MM.1S (cell line): ENCODE measurements around the gene NR1H3.

Experiments used
- DNase-seq: peaks from one replicate; pipeline ENCODE4 v3.0.0-alpha.2; 2015
- H2AFZ ChIP-seq: fragments of 300-600 bp; sonication (generic); 2 replicates; pipeline ENCODE4 v1.6.0; 2016; ENCODE audit warnings: antibody characterized with exemption, low read length
- H3F3A ChIP-seq: fragments of 300-600 bp; sonication (generic); 2 replicates; pipeline ENCODE4 v1.6.1; 2016; ENCODE audit warnings: mild to moderate bottlenecking, antibody characterized with exemption, low read length, moderate library complexity, mixed read lengths; ENCODE audit not compliant: insufficient read depth
- H3K27ac ChIP-seq: fragments of 300-600 bp; sonication (generic); 2 replicates; pipeline ENCODE4 v1.5.1; 2016; ENCODE audit warnings: mild to moderate bottlenecking, low read length
- H3K27me3 ChIP-seq: fragments of 300-600 bp; sonication (generic); replicated peaks from 2 replicates; pipeline ENCODE4 v1.6.0; 2016; ENCODE audit warnings: low read length; ENCODE audit not compliant: insufficient read depth
- H3K36me3 ChIP-seq: fragments of 300-600 bp; sonication (generic); replicated peaks from 2 replicates; pipeline ENCODE4 v1.6.1; 2016; ENCODE audit warnings: mild to moderate bottlenecking, low read length, mixed read lengths; ENCODE audit not compliant: insufficient read depth
- H3K4me1 ChIP-seq: fragments of 300-600 bp; sonication (generic); 2 replicates; pipeline ENCODE4 v1.6.1; 2016; ENCODE audit warnings: low read length, mixed read lengths
- H3K4me2 ChIP-seq: fragments of 300-600 bp; sonication (generic); 2 replicates; pipeline ENCODE4 v1.6.0; 2016; ENCODE audit warnings: low read depth, low read length
- H3K4me3 ChIP-seq: fragments of 300-600 bp; sonication (generic); 2 replicates; pipeline ENCODE4 v1.5.1; 2016; ENCODE audit warnings: low read length, mixed read lengths
- H3K79me2 ChIP-seq: fragments of 300-600 bp; sonication (generic); 2 replicates; pipeline ENCODE4 v1.6.1; 2016; ENCODE audit warnings: mixed run types, low read length, mixed read lengths
- H3K9ac ChIP-seq: fragments of 300-600 bp; sonication (generic); 2 replicates; pipeline ENCODE4 v1.6.1; 2016; ENCODE audit warnings: low read length, mixed read lengths
- H3K9me2 ChIP-seq: fragments of 300-600 bp; sonication (generic); replicated peaks from 2 replicates; pipeline ENCODE4 v1.6.1; 2016; ENCODE audit warnings: mild to moderate bottlenecking, low read length, mixed read lengths; ENCODE audit not compliant: insufficient read depth
- H3K9me3 ChIP-seq: fragments of 300-600 bp; sonication (generic); replicated peaks from 2 replicates; pipeline ENCODE4 v1.6.1; 2016; ENCODE audit warnings: mild to moderate bottlenecking, low read length, mixed read lengths; ENCODE audit not compliant: insufficient read depth
- H4K20me1 ChIP-seq: fragments of 300-600 bp; sonication (generic); 2 replicates; pipeline ENCODE4 v1.6.1; 2016; ENCODE audit warnings: mild to moderate bottlenecking, low read length, moderate library complexity, mixed read lengths; ENCODE audit not compliant: insufficient read depth
- EZH2 ChIP-seq: fragments of 300-600 bp; sonication (generic); optimal IDR thresholded peaks from 2 replicates; pipeline ENCODE3; 2017; ENCODE audit warnings: low read depth, mild to moderate bottlenecking, antibody characterized with exemption, low read length, mixed read lengths
- EZH2phosphoT487 ChIP-seq: fragments of 300-600 bp; sonication (generic); IDR thresholded peaks from 2 replicates; pipeline ENCODE4 v1.6.1; 2018; ENCODE audit warnings: antibody characterized with exemption, low read length
- TF ChIP-seq, protein P1 (sequence below): fragments of 300-600 bp; sonication (generic); IDR thresholded peaks from 2 replicates; pipeline ENCODE4 v1.5.1; 2016; ENCODE audit warnings: antibody characterized with exemption, low read length, mixed read lengths

Gene NR1H3

DNA sequence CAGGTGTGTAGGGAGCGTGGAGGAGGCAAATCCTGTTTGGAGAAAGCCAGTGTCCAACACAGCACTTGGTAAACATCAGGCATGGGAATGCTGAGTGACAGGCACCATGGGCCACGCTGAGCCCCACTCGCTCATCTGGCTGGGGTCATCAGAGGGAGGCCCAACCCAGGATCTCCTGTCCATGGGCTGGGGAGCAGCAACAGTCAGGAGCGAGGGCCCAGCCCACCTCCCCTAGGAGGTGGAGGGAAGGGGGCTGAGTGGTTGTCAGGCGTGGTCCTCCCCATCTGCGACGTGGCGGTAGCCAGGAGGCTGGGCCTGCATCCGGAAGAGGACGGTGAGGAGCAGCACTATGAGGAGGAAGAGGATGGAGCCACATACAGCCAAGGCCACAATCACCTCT, 17.9 kb upstream of the NR1H3 start:
- H3K27me3 ChIP-seq = no peaks in the 10 kb centered on the region
- no peaks in the 10 kb centered on the region for H4K20me1 ChIP-seq
- H3K36me3 ChIP-seq = no peaks in the 10 kb centered on the region
- no peaks in the 10 kb centered on the region for H3F3A ChIP-seq
- H3K79me2 ChIP-seq = no peaks in the 10 kb centered on the region
- H3K4me2 ChIP-seq = no peak overlapping the region
- H3K9me3 ChIP-seq = no peaks in the 10 kb centered on the region
- no peaks in the 10 kb centered on the region for H3K4me1 ChIP-seq
- H2AFZ ChIP-seq = no peak overlapping the region
- no peak overlapping the region for H3K9ac ChIP-seq
- DNase-seq = no peak
- H3K4me3 ChIP-seq = no peak overlapping the region
- TF ChIP-seq EZH2 (no peak), EZH2phosphoT487 (no peak)
- TF ChIP-seq, protein P1, sequence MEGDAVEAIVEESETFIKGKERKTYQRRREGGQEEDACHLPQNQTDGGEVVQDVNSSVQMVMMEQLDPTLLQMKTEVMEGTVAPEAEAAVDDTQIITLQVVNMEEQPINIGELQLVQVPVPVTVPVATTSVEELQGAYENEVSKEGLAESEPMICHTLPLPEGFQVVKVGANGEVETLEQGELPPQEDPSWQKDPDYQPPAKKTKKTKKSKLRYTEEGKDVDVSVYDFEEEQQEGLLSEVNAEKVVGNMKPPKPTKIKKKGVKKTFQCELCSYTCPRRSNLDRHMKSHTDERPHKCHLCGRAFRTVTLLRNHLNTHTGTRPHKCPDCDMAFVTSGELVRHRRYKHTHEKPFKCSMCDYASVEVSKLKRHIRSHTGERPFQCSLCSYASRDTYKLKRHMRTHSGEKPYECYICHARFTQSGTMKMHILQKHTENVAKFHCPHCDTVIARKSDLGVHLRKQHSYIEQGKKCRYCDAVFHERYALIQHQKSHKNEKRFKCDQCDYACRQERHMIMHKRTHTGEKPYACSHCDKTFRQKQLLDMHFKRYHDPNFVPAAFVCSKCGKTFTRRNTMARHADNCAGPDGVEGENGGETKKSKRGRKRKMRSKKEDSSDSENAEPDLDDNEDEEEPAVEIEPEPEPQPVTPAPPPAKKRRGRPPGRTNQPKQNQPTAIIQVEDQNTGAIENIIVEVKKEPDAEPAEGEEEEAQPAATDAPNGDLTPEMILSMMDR = no peak
- no peak overlapping the region for H3K27ac ChIP-seq
- H3K9me2 ChIP-seq = no peaks in the 10 kb centered on the region

DNA sequence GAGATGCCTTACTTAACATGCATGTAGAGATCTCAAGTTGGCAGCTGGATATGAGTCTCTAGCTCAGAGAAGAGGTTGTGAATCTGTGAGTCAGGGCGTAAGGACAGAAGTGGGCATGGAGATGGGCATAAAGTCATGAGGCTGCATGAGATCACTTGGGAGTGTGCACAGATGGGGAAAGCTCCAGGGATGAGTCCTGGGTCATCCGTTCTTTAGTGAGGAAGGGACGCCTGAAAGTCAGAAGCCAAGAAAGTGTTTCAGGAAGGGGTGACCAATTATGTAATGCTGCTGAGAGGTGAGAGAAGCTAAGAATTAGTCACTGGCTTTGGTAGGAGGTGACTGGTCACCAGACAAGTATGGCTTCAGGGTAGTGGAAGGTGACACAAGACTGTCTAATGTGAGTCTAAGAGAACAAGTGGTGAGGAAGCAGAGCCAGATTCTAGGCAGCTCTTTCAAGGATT, 15.9 kb upstream of the NR1H3 start:
- H4K20me1 ChIP-seq = no peaks in the 10 kb centered on the region
- no peaks in the 10 kb centered on the region for H3K9me2 ChIP-seq
- no peaks in the 10 kb centered on the region for H3K27me3 ChIP-seq
- H3K4me1 ChIP-seq = no peaks in the 10 kb centered on the region
- no peak overlapping the region for H3K27ac ChIP-seq
- H3K36me3 ChIP-seq = no peaks in the 10 kb centered on the region
- no peaks in the 10 kb centered on the region for H3F3A ChIP-seq
- H3K79me2 ChIP-seq = no peaks in the 10 kb centered on the region
- no peak overlapping the region for H3K9ac ChIP-seq
- no peak overlapping the region for H3K4me3 ChIP-seq
- no peak overlapping the region for H3K4me2 ChIP-seq
- H2AFZ ChIP-seq = no peak overlapping the region
- no peak for DNase-seq
- H3K9me3 ChIP-seq = no peaks in the 10 kb centered on the region
- no peak for TF ChIP-seq EZH2

DNA sequence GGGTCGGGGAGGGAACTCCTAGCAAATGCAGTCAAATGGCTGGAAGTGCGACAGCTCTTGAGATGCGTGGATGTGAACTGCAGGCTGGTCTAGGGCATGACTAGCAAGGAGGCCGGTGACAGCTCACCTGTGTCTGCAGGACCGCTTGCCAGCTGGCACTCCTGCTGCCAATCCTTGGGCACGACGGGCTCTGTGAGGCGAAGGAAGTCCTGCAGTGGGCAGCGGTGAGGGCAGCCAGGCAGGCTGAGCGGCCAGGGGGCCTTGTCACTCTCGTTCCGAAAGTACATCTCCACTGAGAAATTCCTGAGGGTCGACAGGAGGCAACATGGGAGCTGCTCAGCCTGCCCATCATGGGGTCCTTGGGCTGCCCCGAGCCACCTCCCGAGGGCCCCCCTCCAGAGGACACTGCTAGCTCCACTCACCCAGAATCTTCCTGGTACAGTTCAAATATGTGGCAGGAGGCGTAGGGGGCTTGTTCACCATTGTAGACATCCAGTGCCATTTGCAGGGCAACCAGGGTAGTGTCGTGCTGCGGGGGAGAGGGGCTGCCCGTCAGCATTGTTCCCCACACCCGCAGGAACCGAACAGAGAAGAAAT, 15.1 kb upstream of the NR1H3 start:
- Histone ChIP-seq H3K27me3 (no peaks in the 10 kb centered on the region), H4K20me1 (no peaks in the 10 kb centered on the region), H3K9ac (no peak overlapping the region), H3K4me3 (no peak overlapping the region), H3F3A (no peaks in the 10 kb centered on the region; the same call in 1 of the 2 replicates), H2AFZ (no peak overlapping the region), H3K27ac (no peak overlapping the region), H3K36me3 (no peaks in the 10 kb centered on the region), H3K79me2 (peaks cover 7% of the 10 kb centered on the region), H3K4me1 (peaks cover 4% of the 10 kb centered on the region), H3K9me3 (no peaks in the 10 kb centered on the region), H3K9me2 (no peaks in the 10 kb centered on the region), H3K4me2 (no peak overlapping the region)
- TF ChIP-seq, protein P1 = no peak
- TF ChIP-seq EZH2 (no peak), EZH2phosphoT487 (no peak)
- no peak for DNase-seq

DNA sequence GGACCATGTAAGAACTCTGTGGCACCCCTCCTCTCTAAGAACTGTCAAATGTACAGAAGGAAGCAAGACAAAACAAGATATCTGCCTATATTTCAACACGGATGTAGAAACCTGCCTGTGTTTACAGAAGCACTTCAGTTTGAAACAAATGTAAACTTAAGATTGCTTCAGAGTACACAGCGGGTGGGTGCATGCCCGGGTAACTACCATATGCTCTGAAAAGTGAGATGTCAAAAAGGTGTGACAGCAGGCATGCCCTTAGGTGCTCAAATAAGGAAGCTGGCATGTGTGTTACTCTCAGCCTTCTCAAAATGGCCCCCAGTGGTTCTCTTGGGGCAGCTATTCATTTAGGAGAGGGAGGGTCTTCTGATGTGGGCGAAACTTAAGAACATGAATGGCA, 14.3 kb upstream of the NR1H3 start:
- Histone ChIP-seq H3F3A (no peaks in the 10 kb centered on the region; the same call in 1 of the 2 replicates), H3K4me2 (no peak overlapping the region), H3K9me3 (no peaks in the 10 kb centered on the region), H2AFZ (no peak overlapping the region), H3K9me2 (no peaks in the 10 kb centered on the region), H3K9ac (no peak overlapping the region), H3K36me3 (no peaks in the 10 kb centered on the region), H3K27me3 (no peaks in the 10 kb centered on the region), H3K79me2 (peaks cover 15% of the 10 kb centered on the region), H3K27ac (no peak overlapping the region), H3K4me1 (peaks cover 9% of the 10 kb centered on the region), H3K4me3 (no peak overlapping the region), H4K20me1 (no peaks in the 10 kb centered on the region)
- no peak for DNase-seq
- TF ChIP-seq EZH2 (no peak), EZH2phosphoT487 (no peak)
- TF ChIP-seq, protein P1 = no peak
